K562 treated with DMSO at 1 percent for 24 hours (cell line): ENCODE measurements around the gene OTUB1. TPM values are rescaled to one million over a fixed set of nuclear protein-coding genes. Genes with fewer than 3 reads are reported as not detected.

Experiments
- total RNA-seq: library from RNA; unstranded; fragments of 300-600 nt; gene quantifications from 2 replicates; pipeline ENCODE4 v1.2.3, GENCODE V29; 2022; ENCODE audit warnings: low read depth; ENCODE audit not compliant: insufficient read depth

OTUB1 gene, protein sequence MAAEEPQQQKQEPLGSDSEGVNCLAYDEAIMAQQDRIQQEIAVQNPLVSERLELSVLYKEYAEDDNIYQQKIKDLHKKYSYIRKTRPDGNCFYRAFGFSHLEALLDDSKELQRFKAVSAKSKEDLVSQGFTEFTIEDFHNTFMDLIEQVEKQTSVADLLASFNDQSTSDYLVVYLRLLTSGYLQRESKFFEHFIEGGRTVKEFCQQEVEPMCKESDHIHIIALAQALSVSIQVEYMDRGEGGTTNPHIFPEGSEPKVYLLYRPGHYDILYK
- 98.3 and 104 TPM in 2 replicates for total RNA-seq

DNA sequence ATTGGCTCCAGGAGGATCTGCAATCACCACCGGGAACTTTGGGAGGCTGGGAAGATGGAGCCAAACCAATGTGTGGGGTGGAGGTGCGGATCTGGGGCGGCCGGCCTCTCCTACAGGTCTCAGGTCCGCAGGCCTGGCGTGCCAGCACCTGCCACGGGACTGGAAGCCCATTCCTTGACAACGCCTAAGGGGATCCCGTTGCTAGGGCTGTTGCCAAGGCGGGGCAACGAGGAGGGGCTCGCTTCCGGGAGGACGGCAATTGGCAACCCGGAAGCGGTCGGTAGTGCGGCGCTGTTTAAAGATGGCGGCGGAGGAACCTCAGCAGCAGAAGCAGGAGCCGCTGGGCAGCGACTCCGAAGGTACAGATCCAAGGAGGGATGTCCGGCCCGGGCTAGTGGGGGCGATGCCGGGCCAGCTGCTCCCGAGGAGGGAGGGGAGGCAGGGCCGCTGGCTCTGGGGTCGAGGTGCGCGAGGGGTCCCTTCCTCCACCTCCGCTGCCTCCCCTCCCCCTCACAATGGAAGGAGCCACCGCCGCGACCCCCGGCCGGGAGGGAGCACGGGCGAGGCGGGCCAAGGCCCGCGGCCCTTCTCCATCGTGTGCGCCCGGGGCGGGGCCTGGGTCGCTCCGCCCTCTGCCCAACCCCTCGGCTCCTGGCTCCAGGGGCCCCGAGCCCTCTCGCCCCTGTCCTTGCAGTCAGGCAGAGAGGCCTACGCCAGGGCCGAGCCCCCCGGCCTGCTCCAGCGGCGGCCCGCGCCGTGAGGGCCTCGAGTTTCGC, at the start of gene OTUB1:
TSS of gene OTUB1 (plus strand) at position 283 of the 776 bp plus-strand sequence. CDS start at position 302, 19 bp downstream.

GRCh38 chr11:63938479-63939396, 47.5 kb upstream of the OTUB1 start, which contains the start of gene NAA40:
NAA40 (plus strand) TSS chr11:63939002; CDS start chr11:63939097, 95 bp downstream.

DNA sequence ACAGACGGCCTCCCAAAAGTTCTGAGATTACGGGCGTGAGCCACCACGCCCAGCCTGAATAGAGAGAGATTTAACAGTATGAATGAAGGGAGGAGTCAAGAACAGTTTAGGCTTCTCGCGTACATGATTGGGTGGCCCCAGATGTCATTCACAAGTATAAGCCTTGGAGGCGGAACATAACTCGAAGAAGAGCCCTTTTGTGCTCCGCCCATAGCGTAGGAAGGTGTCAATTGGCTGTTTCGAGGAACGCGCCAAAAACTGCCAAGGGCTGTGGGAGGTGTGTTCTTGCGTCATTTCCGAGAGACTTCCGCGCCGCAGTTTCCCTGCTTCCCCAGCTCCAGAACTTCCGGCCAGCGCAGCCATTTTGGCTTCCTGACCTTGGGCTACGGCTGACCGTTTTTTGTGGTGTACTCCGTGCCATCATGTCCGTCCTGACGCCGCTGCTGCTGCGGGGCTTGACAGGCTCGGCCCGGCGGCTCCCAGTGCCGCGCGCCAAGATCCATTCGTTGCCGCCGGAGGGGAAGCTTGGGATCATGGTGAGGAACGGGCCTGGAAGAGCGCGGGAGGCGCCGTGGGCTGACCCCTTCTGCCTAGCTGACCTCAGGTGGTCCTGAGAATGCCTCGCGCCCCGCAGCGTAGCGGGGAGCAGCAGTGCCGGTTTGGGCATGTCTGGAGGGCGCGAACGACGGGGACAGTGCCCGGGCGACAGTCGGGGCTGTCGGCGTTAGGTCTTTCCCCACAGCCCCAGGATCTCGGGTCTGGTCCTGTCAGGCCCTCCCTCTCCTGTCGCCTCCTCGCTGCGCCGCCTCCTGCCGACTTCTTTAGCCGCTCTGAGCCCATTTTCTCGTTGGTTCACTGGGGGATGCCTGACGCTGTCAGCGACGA, 11.7 kb upstream of the OTUB1 start, which contains the start of gene COX8A:
TSS of gene COX8A (plus strand) at position 362 of the 885 bp plus-strand sequence. CDS start at position 423, 61 bp downstream.

DNA sequence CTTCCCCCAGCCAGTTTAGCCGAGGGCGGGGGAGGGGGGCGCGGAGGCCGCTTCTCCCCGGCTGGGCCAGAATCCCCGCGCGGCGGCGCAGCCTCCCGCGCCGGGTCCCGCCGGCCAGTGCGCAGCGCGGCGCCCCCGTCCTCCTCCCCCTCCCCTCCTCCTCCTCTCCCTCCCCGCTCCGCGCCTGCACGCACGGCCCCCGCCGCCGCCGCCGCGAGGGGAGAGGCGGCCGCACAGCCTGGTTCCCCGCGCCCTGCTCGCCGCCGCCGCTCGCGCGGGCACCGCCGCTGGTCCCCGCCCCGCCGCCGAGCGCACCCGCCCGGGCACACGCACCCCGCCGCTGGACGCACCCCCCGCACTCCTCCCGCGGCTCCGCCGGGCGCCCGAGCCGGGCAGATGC, 49.3 kb downstream of the OTUB1 start, which contains the start of gene FLRT1:
TSS of gene FLRT1 (plus strand) at position 356 of the 400 bp plus-strand sequence. CDS start 80,337 bp downstream, outside the sequence.

Other genes starting within 250 kb of the OTUB1 start
- gene ZFTA, start 217.7 kb upstream of the OTUB1 start, total RNA-seq: 13.0 and 18.0 TPM in 2 replicates
- 62.0 and 62.1 TPM in 2 replicates for gene SPINDOC, start 173.0 kb upstream of the OTUB1 start, total RNA-seq
- 41.3 and 45.5 TPM in 2 replicates for gene MARK2, start 147.3 kb upstream of the OTUB1 start, total RNA-seq
- 8.4 and 8.6 TPM in 2 replicates for gene RCOR2, start 69.3 kb upstream of the OTUB1 start, total RNA-seq
- gene NAA40, start 47.4 kb upstream of the OTUB1 start, total RNA-seq: 24.5 and 25.3 TPM in 2 replicates
- gene COX8A, start 11.8 kb upstream of the OTUB1 start, total RNA-seq: 1,168 and 1,233 TPM in 2 replicates
- gene FLRT1, start 49.5 kb downstream of the OTUB1 start, total RNA-seq: 0.39 and 0.42 TPM in 2 replicates
- 74.0 and 92.1 TPM in 2 replicates for gene MACROD1, start 179.7 kb downstream of the OTUB1 start, total RNA-seq
- 258 and 264 TPM in 2 replicates for gene STIP1, start 199.7 kb downstream of the OTUB1 start, total RNA-seq
- 99.5 and 134 TPM in 2 replicates for gene FERMT3, start 220.3 kb downstream of the OTUB1 start, total RNA-seq
- gene TRPT1, start 239.7 kb downstream of the OTUB1 start, total RNA-seq: 72.1 and 77.0 TPM in 2 replicates
- 101 and 111 TPM in 2 replicates for gene NUDT22, start 239.8 kb downstream of the OTUB1 start, total RNA-seq
- gene DNAJC4, start 244.1 kb downstream of the OTUB1 start, total RNA-seq: 89.8 and 99.8 TPM in 2 replicates
- gene VEGFB, start 248.1 kb downstream of the OTUB1 start, total RNA-seq: 94.9 and 104 TPM in 2 replicates